GM23338 (cell line): Measurements from ENCODE around the gene CHD2. TPM values are rescaled to one million over a fixed set of nuclear protein-coding genes. Genes with fewer than 3 reads are reported as not detected.

Source experiments
- ATAC-seq: fragments of 200-7000 bp; cut with Tn5 transposase; 3 replicates; pipeline ENCODE4 v1.9.1; 2020
- DNase-seq: peaks from one replicate; pipeline ENCODE4 v3.0.0-alpha.2; 2015; ENCODE audit warnings: low spot score
- H2AFZ ChIP-seq: fragments of 200-600 bp; sonication (generic); 2 replicates; pipeline ENCODE4 v1.8.0; 2016; ENCODE audit warnings: antibody characterized with exemption, mild to moderate bottlenecking, moderate library complexity
- H3F3A ChIP-seq: fragments of 200-600 bp; sonication (generic); replicated peaks from 2 replicates; pipeline ENCODE4 v1.8.0; 2017; ENCODE audit warnings: antibody characterized with exemption, mixed run types, low read depth
- H3K27ac ChIP-seq: fragments of 200-600 bp; sonication (generic); 2 replicates; pipeline ENCODE4 v1.6.1; 2016; ENCODE audit warnings: low read depth
- H3K27me3 ChIP-seq: fragments of 200-600 bp; sonication (generic); 2 replicates; pipeline ENCODE4 v1.8.0; 2016; ENCODE audit warnings: mild to moderate bottlenecking, mixed run types, moderate library complexity; ENCODE audit not compliant: insufficient read depth
- H3K36me3 ChIP-seq: fragments of 200-600 bp; sonication (generic); 2 replicates; pipeline ENCODE4 v1.8.0; 2016; ENCODE audit warnings: mild to moderate bottlenecking; ENCODE audit not compliant: insufficient read depth
- H3K4me1 ChIP-seq: fragments of 200-600 bp; sonication (generic); 2 replicates; pipeline ENCODE4 v1.8.0; 2016; ENCODE audit warnings: mild to moderate bottlenecking, moderate library complexity; ENCODE audit not compliant: insufficient read depth
- H3K4me2 ChIP-seq: fragments of 200-600 bp; sonication (generic); 2 replicates; pipeline ENCODE4 v1.7.1; 2017; ENCODE audit warnings: mixed run types
- H3K4me3 ChIP-seq: fragments of 200-600 bp; sonication (generic); 2 replicates; pipeline ENCODE4 v1.6.1; 2016; ENCODE audit warnings: mixed run types
- H3K79me2 ChIP-seq: fragments of 200-600 bp; sonication (generic); replicated peaks from 2 replicates; pipeline ENCODE4 v1.8.0; 2017; ENCODE audit warnings: mild to moderate bottlenecking; ENCODE audit not compliant: insufficient read depth
- H3K9me2 ChIP-seq: fragments of 200-600 bp; sonication (generic); 2 replicates; pipeline ENCODE4 v1.8.0; 2017; ENCODE audit not compliant: insufficient read depth
- H4K20me1 ChIP-seq: fragments of 200-600 bp; sonication (generic); replicated peaks from 2 replicates; pipeline ENCODE4 v1.8.0; 2017; ENCODE audit warnings: mild to moderate bottlenecking; ENCODE audit not compliant: insufficient read depth
- H3K27ac Mint-ChIP-seq: 2 replicates; pipeline ENCODE4 v1.8.0; 2020; ENCODE audit warnings: inconsistent platforms, mild to moderate bottlenecking, moderate library complexity, mixed read lengths
- H3K27me3 Mint-ChIP-seq: 3 replicates; pipeline ENCODE4 v1.8.0; 2022; ENCODE audit warnings: low read depth, mild to moderate bottlenecking, moderate library complexity, mixed read lengths, inconsistent platforms; ENCODE audit not compliant: insufficient read depth, poor library complexity
- H3K36me3 Mint-ChIP-seq: 3 replicates; pipeline ENCODE4 v1.8.0; 2021; ENCODE audit warnings: low read depth, mild to moderate bottlenecking, inconsistent platforms, moderate library complexity, mixed read lengths
- H3K4me1 Mint-ChIP-seq: 3 replicates; pipeline ENCODE4 v1.8.0; 2020; ENCODE audit warnings: mild to moderate bottlenecking, inconsistent platforms, mixed read lengths
- H3K4me3 Mint-ChIP-seq: 3 replicates; pipeline ENCODE4 v1.8.0; 2021; ENCODE audit warnings: moderate library complexity, mild to moderate bottlenecking, inconsistent platforms, mixed read lengths
- H3K9me3 Mint-ChIP-seq: 3 replicates; pipeline ENCODE4 v1.8.0; 2020; ENCODE audit warnings: moderate library complexity, mild to moderate bottlenecking, inconsistent platforms, mixed read lengths
- CTCF ChIP-seq, 2 experiments: fragments of 200-600 bp in 1 of 2; sonication (generic) in 1 of 2; conservative IDR thresholded peaks; 2 replicates each; pipeline versions ENCODE4 v1.5.1 to v1.6.1; 2016 to 2017; ENCODE audit warnings: antibody characterized with exemption in 2 of 2, low read depth in 2 of 2, mild to moderate bottlenecking in 2 of 2, moderate library complexity in 1 of 2
- EZH2 ChIP-seq: fragments of 200-600 bp; sonication (generic); IDR thresholded peaks from one replicate; pipeline ENCODE4 v1.8.0; 2017; ENCODE audit warnings: antibody characterized with exemption, mild to moderate bottlenecking, low read depth; ENCODE audit not compliant: unreplicated experiment
- EZH2phosphoT487 ChIP-seq: fragments of 200-600 bp; sonication (generic); IDR thresholded peaks from one replicate; pipeline ENCODE4 v1.8.1; 2018; ENCODE audit warnings: antibody characterized with exemption; ENCODE audit not compliant: unreplicated experiment
- JUNB ChIP-seq: IDR thresholded peaks from one replicate; pipeline ENCODE4 v1.6.1; 2016; ENCODE audit warnings: antibody characterized with exemption; ENCODE audit not compliant: unreplicated experiment
- STAT1 ChIP-seq: IDR thresholded peaks from one replicate; pipeline ENCODE4 v1.6.1; 2016; ENCODE audit warnings: antibody characterized with exemption; ENCODE audit not compliant: unreplicated experiment
- ZNF114 ChIP-seq: fragments of 250-450 bp; sonication (Bioruptor Pico); IDR thresholded peaks from 2 replicates; pipeline ENCODE4 v1.5.0; 2020; ENCODE audit warnings: mild to moderate bottlenecking, moderate library complexity
- ZNF462 ChIP-seq: fragments of 250-450 bp; sonication (Bioruptor Pico); IDR thresholded peaks from 2 replicates; pipeline ENCODE4 v1.5.0; 2020; ENCODE audit warnings: mild to moderate bottlenecking, moderate library complexity
- polyA plus RNA-seq: library from polyadenylated mRNA; unstranded; fragments of >200 nt; fragmentation: Nextera tagmentation; extraction: Ambion mirVana; gene quantifications from 2 replicates; pipeline ENCODE4 v1.2.1, GENCODE V29; 2016
- total RNA-seq: library from RNA; depleted of rRNA; stranded (reverse); fragments of >200 nt; shearing (Covaris generic); gene quantifications from 2 replicates; pipeline ENCODE4 v1.2.3, GENCODE V29; 2014

Gene CHD2
- total and polyA plus RNA-seq, 2 experiments from 2014 or later, result 119 to 130 TPM

GRCh38 chr15:92971713-92972112 lies 71.6 kb downstream of the CHD2 start (continued):
- TF ChIP-seq ZNF462 (CRISPR knock-in tag) (no peak), JUNB (no peak), EZH2 (no peak), ZNF114 (CRISPR knock-in tag) (no peak), CTCF (conservative IDR thresholded peaks at IDR 0.05; ENCODE audit: low read depth in 2 of 2) (no peak)

GRCh38 chr15:92974183-92974915 lies 74.2 kb downstream of the CHD2 start:
- Mint-ChIP-seq H3K27me3 (peaks cover 2% of the 10 kb centered on the region), H3K27ac (no peak overlapping the region), H3K4me3 (no peak overlapping the region), H3K4me1 (no peaks in the 10 kb centered on the region), H3K9me3 (no peaks in the 10 kb centered on the region), H3K36me3 (peaks cover 80% of the 10 kb centered on the region)
- H3K4me3 ChIP-seq, result no peak overlapping the region
- no peaks in the 10 kb centered on the region for H3K27me3 ChIP-seq
- H3K9me2 ChIP-seq, result no peaks in the 10 kb centered on the region
- H2AFZ ChIP-seq, result no peak overlapping the region
- no peak for TF ChIP-seq EZH2phosphoT487
- no peak for TF ChIP-seq CTCF (conservative IDR thresholded peaks at IDR 0.05; ENCODE audit: low read depth in 2 of 2)
- TF ChIP-seq STAT1, result no peak
- no peak for TF ChIP-seq ZNF114 (CRISPR knock-in tag)
- DNase-seq (no peak), ATAC-seq (no peak)
- H4K20me1 ChIP-seq, result peaks cover 3% of the 10 kb centered on the region
- H3F3A ChIP-seq, result no peaks in the 10 kb centered on the region
- H3K27ac ChIP-seq, result no peak overlapping the region
- H3K4me2 ChIP-seq, result no peak overlapping the region
- peaks cover 15% of the 10 kb centered on the region for H3K79me2 ChIP-seq
- no peaks in the 10 kb centered on the region for H3K4me1 ChIP-seq
- peaks cover 74% of the 10 kb centered on the region for H3K36me3 ChIP-seq
